ENCODE results near the gene LAMA2. TPM values are rescaled to one million over a fixed set of nuclear protein-coding genes. Genes with fewer than 3 reads are reported as not detected.

The LAMA2 gene
- total RNA-seq, 2 donors from 2014 or later = 111 to 217 TPM

- H3K27me3 ChIP-seq (replicated peaks; ENCODE audit: insufficient read depth) = no peaks in the 10 kb centered on the region
- no peak overlapping the region for H3K4me3 ChIP-seq
- H3K9me3 ChIP-seq = no peaks in the 10 kb centered on the region
- H3K36me3 ChIP-seq = no peaks in the 10 kb centered on the region
- ATAC-seq (ENCODE audit: insufficient number of reproducible peaks, low FRiP score, low read depth) (no peak), DNase-seq (ENCODE audit: low spot score) (no peak)
- H3K27ac ChIP-seq = no peak overlapping the region
- H3K4me1 ChIP-seq (ENCODE audit: control insufficient read depth in 1 of 2, low read depth in 2 of 2) = peaks cover 0 to 14% of the 10 kb centered on the region in 2 donors
- no peak for TF ChIP-seq CTCF (IDR thresholded peaks at IDR 0.05)
These were observed 131.4 kb downstream of the LAMA2 start for GRCh38 chr6:129014302-129014701.

GRCh38 chr6:129015721-129016120 lies 132.8 kb downstream of the LAMA2 start:
- Histone ChIP-seq H3K27ac (no peak overlapping the region), H3K27me3 (replicated peaks; ENCODE audit: insufficient read depth) (no peaks in the 10 kb centered on the region), H3K4me1 (ENCODE audit: control insufficient read depth in 1 of 2, low read depth in 2 of 2) (peaks cover 0 to 8% of the 10 kb centered on the region in 2 donors), H3K36me3 (no peaks in the 10 kb centered on the region), H3K9me3 (no peaks in the 10 kb centered on the region), H3K4me3 (no peak overlapping the region)
- TF ChIP-seq CTCF (IDR thresholded peaks at IDR 0.05) = no peak
- no peak for ATAC-seq (ENCODE audit: insufficient number of reproducible peaks, low FRiP score, low read depth)
- DNase-seq (ENCODE audit: low spot score) = no peak

- no peaks in the 10 kb centered on the region for H3K36me3 ChIP-seq
- H3K27ac ChIP-seq = no peak overlapping the region
- TF ChIP-seq CTCF (IDR thresholded peaks at IDR 0.05) = no peak
- H3K9me3 ChIP-seq = no peaks in the 10 kb centered on the region
- ATAC-seq (ENCODE audit: insufficient number of reproducible peaks, low FRiP score, low read depth) (no peak), DNase-seq (ENCODE audit: low spot score) (no peak)
- no peaks in the 10 kb centered on the region for H3K4me1 ChIP-seq (ENCODE audit: control insufficient read depth in 1 of 2, low read depth in 2 of 2)
- no peaks in the 10 kb centered on the region for H3K27me3 ChIP-seq (replicated peaks; ENCODE audit: insufficient read depth)
- no peak overlapping the region for H3K4me3 ChIP-seq
These were observed 133.9 kb downstream of the LAMA2 start for GRCh38 chr6:129016844-129017243.

- TF ChIP-seq CTCF (IDR thresholded peaks at IDR 0.05) = no peak
- H3K9me3 ChIP-seq = no peaks in the 10 kb centered on the region
These were observed 139.1 kb downstream of the LAMA2 start for GRCh38 chr6:129022011-129022553.

GRCh38 chr6:129026601-129027000 lies 143.7 kb downstream of the LAMA2 start:
- no peak overlapping the region for H3K4me3 ChIP-seq
- DNase-seq (ENCODE audit: low spot score) (no peak), ATAC-seq (ENCODE audit: insufficient number of reproducible peaks, low FRiP score, low read depth) (no peak)

More at GRCh38 chr6:129022011-129022553, 139.1 kb downstream of the LAMA2 start:
- Histone ChIP-seq H3K27me3 (replicated peaks; ENCODE audit: insufficient read depth) (no peaks in the 10 kb centered on the region), H3K27ac (no peak overlapping the region), H3K36me3 (no peaks in the 10 kb centered on the region), H3K4me3 (no peak overlapping the region), H3K4me1 (ENCODE audit: control insufficient read depth in 1 of 2, low read depth in 2 of 2) (no peaks in the 10 kb centered on the region)
- ATAC-seq (ENCODE audit: insufficient number of reproducible peaks, low FRiP score, low read depth) = no peak
- DNase-seq (ENCODE audit: low spot score) = no peak

More at GRCh38 chr6:129026601-129027000, 143.7 kb downstream of the LAMA2 start:
- Histone ChIP-seq H3K27me3 (replicated peaks; ENCODE audit: insufficient read depth) (no peaks in the 10 kb centered on the region), H3K9me3 (no peaks in the 10 kb centered on the region), H3K4me1 (ENCODE audit: control insufficient read depth in 1 of 2, low read depth in 2 of 2) (no peaks in the 10 kb centered on the region), H3K36me3 (no peaks in the 10 kb centered on the region), H3K27ac (no peak overlapping the region)
- TF ChIP-seq CTCF (IDR thresholded peaks at IDR 0.05) = no peak
